Measurements from ENCODE around the gene ZNF649.

ZNF649 gene

DNA sequence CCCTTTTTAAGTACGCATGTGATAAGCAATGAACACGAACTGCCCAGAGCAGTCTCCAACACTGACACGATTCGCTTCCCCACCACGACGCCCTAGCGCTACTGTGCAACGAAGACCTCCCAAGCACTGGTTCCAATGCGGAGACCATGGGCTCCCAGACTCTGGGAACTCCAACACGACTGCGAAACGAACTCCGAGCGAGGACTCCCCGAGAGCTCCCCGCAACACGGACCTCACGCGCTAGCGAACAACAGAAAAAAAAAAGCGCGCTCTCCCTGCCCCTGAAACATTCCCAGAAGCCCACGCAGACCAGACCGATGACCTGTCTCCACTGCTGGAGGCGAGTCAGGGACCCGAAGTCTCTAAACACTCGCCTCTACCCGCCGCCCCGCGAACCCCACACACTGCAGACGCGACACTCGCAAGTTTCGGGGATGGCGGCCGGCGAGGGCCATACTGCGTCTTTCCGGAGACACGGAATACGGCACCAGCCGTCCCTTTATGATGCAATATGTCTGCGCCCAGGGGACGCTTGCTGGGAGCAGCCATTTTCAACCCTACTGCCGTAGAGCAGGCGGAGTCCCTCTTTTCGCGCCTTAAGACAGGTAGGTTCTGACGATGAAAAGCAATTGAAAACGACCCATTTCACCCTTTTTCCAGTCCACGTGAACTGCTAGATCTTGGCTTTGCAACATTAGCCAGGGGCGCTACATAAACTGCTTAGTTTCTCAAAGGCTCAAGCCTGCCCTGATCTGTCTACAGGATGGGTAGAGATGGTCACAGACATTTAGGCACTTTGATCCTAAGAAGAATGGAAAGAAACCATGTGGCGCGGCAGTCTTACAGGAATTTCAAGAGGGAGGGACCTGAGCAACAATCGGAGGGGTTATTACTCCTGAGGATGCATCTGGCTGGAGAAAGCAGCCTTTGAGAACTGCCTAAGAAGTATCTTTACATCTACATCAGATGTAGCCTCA is 17.0 kb downstream of the ZNF649 start, which contains the start of gene ZNF577:
Gene ZNF577 (minus strand): TSS at position 430 of the 977 bp plus-strand sequence. CDS start 7,569 bp downstream, outside the sequence.
- DNase-seq, result peak in 55 of 56 donors; percentile 16 to 97 (median 85)

DNA sequence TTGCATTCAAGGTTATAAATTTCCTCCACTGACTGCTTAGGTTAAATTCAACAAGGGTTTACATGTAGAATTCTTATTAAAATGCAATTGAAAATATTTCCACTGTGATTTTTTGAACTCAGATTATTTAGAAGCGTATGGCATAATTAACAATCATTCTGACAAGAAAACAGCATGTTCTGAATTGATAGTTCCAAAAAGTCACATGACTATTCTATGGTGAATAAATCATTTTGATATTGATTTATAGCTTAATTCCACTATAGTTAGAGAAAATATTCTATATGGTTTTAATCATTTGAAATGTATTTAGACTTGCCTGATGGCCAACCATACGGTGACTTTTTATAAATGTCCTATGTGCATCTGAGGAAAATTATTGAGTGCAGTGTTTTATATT is 20.1 kb downstream of the ZNF649 start:
- DNase-seq, result no peak

DNA sequence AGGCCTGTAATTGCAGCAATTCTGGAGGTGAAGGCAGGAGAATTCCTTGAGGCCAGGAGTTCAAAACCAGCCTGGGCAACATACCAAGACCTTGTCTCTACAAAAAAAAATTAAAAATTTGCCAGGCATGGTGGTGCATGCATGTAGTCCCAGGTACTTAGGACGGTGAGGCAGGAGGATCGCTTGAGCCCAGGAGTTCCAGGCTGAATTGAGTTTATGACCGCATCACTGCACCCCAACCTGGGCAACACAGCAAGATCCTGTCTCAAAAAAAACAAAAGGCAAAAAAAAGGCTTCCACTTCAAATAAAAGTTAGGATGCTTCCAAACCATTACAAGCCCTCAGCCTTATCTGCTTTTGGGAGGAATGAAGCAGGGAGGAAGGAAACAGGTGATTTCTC is 22.3 kb downstream of the ZNF649 start:
- DNase-seq, result no peak

DNA sequence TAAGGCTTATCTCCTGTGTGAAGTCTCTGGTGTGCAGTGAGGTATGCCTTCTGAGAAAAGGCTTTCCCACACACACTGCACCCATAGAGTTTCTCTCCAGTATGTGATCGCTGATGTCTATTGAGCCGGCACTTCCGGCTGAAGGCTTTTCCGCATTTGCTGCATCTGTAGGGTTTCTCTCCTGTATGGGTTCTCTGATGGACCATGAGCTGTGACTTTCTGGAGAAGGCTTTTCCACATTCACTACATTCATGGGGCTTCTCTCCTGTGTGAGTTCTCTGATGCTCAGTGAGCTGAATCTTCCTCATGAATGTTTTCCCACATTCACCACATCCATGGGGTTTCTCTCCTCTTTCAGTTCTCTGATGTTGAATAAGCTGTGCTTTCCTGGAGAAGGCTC is 31.7 kb downstream of the ZNF649 start:
- no peak for DNase-seq

DNA sequence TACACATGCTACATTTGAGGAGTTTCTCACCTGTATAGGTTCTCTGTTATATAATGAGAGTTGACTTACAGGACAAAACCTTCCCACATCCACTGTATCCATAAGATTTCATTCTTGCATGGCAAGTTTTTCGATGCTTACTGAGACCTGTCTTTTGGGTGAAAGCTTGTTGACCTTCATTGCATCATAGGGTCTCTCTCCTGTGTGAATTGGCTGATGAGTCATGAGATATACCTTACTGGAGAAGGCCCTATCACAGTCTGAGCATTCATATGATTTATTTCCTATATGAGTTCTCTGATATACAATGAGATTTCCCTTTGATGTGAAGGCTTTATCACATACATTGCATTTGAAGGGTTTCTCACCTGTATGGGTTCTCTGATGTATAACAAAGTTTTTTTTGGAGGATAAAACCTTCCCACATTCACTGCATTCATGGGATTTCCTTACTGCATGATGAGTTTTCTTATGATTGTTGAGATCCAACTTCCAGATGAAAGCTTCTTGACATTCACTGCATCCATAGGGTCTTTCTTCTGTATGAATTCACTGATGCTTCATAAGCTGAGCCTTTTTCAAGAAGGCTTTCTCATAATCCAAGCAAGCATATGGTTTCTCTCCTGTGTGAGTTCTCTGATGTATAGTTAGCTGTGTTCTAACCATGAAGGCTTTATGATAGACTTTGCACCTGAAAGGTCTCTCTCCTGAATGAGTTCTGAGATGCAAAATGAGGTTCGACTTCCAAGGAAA is 42.8 kb downstream of the ZNF649 start:
- no peak for DNase-seq
